CD4-positive, alpha-beta T cell treated with Interferon gamma for 1 hour (primary cell): ENCODE measurements around the gene GSAP.
"Not testable (repeated sequence)": the region's sequence is repeated elsewhere in the genome, so short reads cannot be mapped to it uniquely, and the experiment has no call there.

Source experiments
- DNase-seq: peaks from one replicate; pipeline ENCODE4 v3.0.0-alpha.2; 2020

Gene GSAP, protein sequence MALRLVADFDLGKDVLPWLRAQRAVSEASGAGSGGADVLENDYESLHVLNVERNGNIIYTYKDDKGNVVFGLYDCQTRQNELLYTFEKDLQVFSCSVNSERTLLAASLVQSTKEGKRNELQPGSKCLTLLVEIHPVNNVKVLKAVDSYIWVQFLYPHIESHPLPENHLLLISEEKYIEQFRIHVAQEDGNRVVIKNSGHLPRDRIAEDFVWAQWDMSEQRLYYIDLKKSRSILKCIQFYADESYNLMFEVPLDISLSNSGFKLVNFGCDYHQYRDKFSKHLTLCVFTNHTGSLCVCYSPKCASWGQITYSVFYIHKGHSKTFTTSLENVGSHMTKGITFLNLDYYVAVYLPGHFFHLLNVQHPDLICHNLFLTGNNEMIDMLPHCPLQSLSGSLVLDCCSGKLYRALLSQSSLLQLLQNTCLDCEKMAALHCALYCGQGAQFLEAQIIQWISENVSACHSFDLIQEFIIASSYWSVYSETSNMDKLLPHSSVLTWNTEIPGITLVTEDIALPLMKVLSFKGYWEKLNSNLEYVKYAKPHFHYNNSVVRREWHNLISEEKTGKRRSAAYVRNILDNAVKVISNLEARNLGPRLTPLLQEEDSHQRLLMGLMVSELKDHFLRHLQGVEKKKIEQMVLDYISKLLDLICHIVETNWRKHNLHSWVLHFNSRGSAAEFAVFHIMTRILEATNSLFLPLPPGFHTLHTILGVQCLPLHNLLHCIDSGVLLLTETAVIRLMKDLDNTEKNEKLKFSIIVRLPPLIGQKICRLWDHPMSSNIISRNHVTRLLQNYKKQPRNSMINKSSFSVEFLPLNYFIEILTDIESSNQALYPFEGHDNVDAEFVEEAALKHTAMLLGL

GRCh38 chr7:77415823-77416620 lies at the start of gene GSAP:
GSAP (minus strand) TSS chr7:77416349; CDS start chr7:77416321, 28 bp downstream.
- peak; percentile 70 for DNase-seq

DNA sequence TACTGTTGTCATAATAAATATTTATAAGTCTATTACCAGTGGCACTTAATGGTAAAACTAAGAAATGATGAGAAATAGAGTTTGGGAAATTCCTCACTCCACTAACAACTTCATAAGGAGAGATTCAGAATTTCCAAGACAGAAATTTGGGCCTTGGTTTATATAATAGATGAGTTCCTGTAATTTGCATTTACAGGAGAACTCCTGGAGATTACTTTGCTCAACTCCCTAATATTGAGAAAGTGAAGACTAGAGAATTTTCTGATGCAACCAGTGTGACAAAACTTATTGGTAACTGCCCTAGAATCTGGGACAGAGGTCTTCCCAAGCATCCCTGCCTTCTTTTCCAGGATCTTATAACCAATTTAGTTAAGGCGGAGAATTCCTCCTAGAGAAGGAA lies 49.1 kb upstream of the GSAP start:
- no peak for DNase-seq

- DNase-seq, result no peak
Observed at GRCh38 chr7:77464589-77464988, 48.4 kb upstream of the GSAP start.

- peak; percentile 39 for DNase-seq
Observed at GRCh38 chr7:77463632-77464031, 47.5 kb upstream of the GSAP start.

DNA sequence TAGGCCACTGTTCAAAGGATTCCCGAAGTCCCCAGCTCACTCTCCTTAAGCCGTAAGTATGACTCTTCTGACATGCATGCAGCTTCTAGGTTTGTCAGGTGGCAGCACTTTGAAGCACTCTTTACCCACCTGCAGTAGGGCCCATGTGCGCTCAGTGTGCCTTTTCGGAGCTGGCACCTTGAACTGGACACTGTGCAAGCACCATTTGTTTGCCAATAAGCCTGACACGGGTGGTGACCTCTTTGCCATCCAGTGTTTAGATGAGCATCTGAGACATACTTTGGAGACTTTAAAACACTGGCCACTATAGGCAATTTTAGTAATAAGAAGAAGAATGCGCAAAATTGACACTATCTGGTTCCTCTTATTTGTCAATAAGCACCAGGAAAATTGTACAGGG lies 45.7 kb upstream of the GSAP start:
- DNase-seq, result no peak

DNA sequence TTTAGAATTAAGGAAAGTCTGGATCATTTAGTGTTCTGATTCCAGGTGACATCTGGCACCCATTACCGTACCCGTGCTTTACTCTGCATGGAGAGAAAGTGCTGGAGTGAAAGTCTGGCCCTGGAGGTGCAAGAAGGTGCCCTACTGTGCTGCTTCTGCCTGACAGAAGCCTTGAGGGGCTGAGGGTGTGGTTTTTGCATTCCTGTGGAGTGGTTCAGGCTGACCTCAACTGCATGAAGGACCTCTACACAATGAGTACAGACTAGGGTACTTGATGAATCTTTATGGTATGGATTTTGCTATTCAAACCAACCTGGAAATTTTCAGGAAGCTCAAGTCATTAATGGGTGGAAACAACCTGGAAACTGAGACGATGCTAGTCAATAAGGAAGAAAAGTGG lies 45.1 kb upstream of the GSAP start:
- DNase-seq, result no peak

GRCh38 chr7:77460057-77460486 lies 43.9 kb upstream of the GSAP start:
- no peak for DNase-seq

GRCh38 chr7:77459311-77459726 lies 43.2 kb upstream of the GSAP start:
- no peak for DNase-seq

GRCh38 chr7:77458786-77459185 lies 42.6 kb upstream of the GSAP start:
- no peak for DNase-seq

- no peak for DNase-seq
Observed at GRCh38 chr7:77457779-77458178, 41.6 kb upstream of the GSAP start.

DNA sequence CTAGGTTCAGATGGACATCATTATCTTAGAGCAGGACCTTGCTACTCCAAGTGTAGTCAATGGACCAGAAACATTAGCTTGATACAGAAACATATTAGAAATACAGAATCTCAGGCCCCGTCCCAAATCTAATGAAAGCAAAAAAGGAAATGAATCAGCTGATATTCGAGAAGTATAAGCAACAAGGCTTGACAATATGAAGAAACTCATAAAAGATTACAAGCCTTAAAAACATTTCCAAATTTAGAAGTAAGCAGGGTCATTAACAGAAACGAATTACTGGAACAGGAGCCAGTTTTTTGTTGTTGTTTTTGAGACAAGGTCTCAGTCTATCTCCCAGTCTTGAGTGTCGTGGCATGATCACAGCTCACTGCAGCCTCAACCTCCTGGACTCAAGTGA lies 40.5 kb upstream of the GSAP start:
- DNase-seq, result no peak

- peak; percentile 14 for DNase-seq
Observed at GRCh38 chr7:77455321-77455720, 39.2 kb upstream of the GSAP start.

GRCh38 chr7:77454802-77455201 lies 38.7 kb upstream of the GSAP start:
- no peak for DNase-seq

- DNase-seq, result no peak
Observed at GRCh38 chr7:77453531-77453930, 37.4 kb upstream of the GSAP start.

GRCh38 chr7:77451950-77452349 lies 35.8 kb upstream of the GSAP start:
- not testable (repeated sequence) for DNase-seq

GRCh38 chr7:77450613-77451012 lies 34.5 kb upstream of the GSAP start:
- no peak for DNase-seq

DNA sequence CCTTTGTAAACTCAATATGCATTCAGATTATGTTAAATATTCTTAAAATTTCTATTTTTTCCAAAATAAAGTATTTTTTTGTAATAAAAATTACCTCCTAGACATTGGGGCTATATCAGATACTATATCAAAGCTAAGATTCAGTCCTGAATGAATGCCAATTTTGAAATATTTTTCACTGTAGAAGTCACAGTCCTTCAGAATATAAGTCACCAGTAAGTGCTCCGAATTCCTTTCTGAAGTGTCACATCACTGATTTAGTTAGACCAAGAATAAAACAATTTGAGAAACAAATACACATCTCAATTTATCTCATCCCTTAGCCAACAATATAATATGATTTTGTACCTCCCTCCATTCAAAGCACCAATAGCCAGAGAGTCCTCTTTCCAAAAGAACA lies 33.9 kb upstream of the GSAP start:
- no peak for DNase-seq

- DNase-seq, result no peak
Observed at GRCh38 chr7:77447616-77448015, 31.5 kb upstream of the GSAP start.

DNA sequence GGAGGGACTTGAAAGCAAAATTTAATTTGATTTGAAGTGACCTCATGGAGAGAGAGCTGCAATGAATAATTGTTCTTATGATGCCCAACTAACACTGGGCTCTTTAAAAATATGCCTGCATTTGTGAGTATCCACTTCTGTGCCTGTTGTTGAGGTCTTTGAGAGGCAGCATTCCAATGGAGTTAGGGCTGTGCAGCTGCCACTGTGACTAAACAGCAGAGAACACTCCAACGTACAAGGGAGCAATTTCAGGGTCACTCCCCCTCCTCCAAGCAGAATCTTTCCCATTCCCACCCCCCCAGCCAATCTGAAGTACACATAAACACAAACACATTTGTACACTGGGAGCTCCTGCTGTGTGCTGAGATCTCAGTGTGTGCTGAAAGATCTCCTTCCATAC lies 28.0 kb upstream of the GSAP start:
- no peak for DNase-seq

DNA sequence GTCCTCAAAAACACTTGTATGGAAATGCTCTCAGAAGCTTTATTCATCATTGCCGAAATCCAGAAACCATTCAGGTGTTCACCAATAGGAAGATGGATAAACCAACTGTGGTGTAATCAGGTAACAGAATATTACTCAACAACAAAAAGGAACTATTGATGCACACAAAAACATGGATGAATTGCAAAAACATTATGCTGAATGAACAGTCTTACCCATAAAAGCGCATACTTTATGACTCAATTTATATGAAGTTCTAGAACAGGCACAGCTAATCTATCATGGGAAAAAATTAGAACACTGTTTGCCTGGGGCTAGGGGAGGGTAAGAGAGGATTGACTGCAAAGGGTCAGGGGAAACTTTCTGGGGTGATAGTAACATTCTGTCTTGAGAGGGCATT lies 26.9 kb upstream of the GSAP start:
- no peak for DNase-seq

DNA sequence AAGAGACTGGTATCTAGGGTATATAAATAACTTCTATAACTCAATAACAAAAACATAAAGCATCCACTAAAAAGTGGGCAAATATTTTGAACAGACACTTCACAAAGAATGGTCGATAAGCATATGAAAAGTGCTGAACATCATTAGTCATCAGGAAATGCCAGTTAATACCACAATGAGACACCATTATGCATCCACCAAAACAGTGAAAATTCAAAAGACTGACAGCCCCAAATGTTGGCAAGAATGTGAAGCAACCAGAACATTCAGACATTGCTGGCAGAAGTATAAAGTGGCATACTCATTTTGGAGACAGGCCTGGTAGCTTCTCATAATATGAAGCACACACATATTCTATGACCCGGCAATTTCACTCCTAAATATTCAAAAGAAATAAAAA lies 26.5 kb upstream of the GSAP start:
- DNase-seq, result no peak

- no peak for DNase-seq
Observed at GRCh38 chr7:77441046-77441445, 24.9 kb upstream of the GSAP start.

DNA sequence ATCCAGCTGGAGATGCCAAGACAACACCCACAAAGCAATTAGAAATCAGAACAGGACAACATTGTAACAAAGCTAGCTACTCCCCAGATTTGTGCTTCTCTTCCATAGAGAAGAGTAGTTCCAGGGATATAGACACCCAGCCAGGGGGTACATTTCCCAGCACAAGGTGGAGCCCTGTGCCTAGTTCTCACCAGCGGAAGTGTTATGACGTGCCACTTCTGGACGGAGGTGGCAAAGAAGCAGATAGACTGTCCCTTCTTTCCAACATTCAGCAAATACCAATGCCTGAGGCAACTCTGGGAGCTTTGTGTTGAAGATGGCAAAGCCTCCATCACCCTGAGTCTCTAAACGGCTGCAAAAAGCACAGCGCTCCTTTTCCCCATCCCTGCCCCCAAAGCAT lies 23.4 kb upstream of the GSAP start:
- DNase-seq, result peak; percentile 18
